Esophagus squamous epithelium (tissue), 5 donors: ENCODE data around the gene RTL1. TPM values are rescaled to one million over a fixed set of nuclear protein-coding genes. Genes with fewer than 3 reads are reported as not detected.

Source experiments
- DNase-seq: peaks from one replicate; lab custom pipeline; 2025; lab: John Stamatoyannopoulos, UW
- H3K27ac ChIP-seq, 4 donors: fragments of 200-600 bp; sonication (generic); one replicate each; pipeline ENCODE4 v1.5.1; 2016 to 2019; ENCODE audit warnings: mild to moderate bottlenecking in 1 of 4
- H3K27me3 ChIP-seq, 4 donors: fragments of 200-600 bp; sonication (generic); 1 replicate in 3 of 4; 2 replicates in 1 of 4; pipeline versions ENCODE4 v1.5.1 to v1.6.0; 2017 to 2021; ENCODE audit warnings: antibody characterized with exemption in 1 of 4
- H3K36me3 ChIP-seq, 3 donors: fragments of 200-600 bp; sonication (generic); one replicate each; pipeline ENCODE4 v1.5.1; 2016 to 2019
- H3K4me1 ChIP-seq, 3 donors: fragments of 200-600 bp; sonication (generic); one replicate each; pipeline ENCODE4 v1.5.1; 2017 to 2019
- H3K4me3 ChIP-seq, 4 donors: fragments of 200-600 bp; sonication (generic); 1 replicate in 3 of 4; 2 replicates in 1 of 4; pipeline ENCODE4 v1.5.1; 2016 to 2019; ENCODE audit warnings: mild to moderate bottlenecking in 2 of 4, moderate library complexity in 1 of 4
- H3K9me3 ChIP-seq, 3 donors: fragments of 200-600 bp; sonication (generic); one replicate each; pipeline ENCODE4 v1.5.1; 2016 to 2019
- CTCF ChIP-seq, 6 experiments: fragments of 450-650 bp in 4 of 6; fragments of 200-600 bp in 2 of 6; sonication (generic) in 2 of 6; IDR thresholded peaks; one replicate each; pipeline ENCODE4 v1.5.1; 2016 to 2019; ENCODE audit warnings: antibody characterized with exemption in 6 of 6, mild to moderate bottlenecking in 4 of 6, moderate library complexity in 4 of 6
- POLR2A ChIP-seq, 4 donors: fragments of 450-650 bp; IDR thresholded peaks; one replicate each; pipeline ENCODE4 v1.6.1; 2017; ENCODE audit warnings: antibody characterized with exemption in 4 of 4, mild to moderate bottlenecking in 4 of 4, moderate library complexity in 3 of 4
- WGBS, 2 donors: methylation state at CpG; one replicate each; pipeline ENCODE4 v1.1.5; 2018; 5-methylcytosine and 5-hydroxymethylcytosine counted together
- intact Hi-C: fragments of 100-400 bp; cut with DNase I; formaldehyde crosslinking; loops from one replicate; pipeline ENCODE4 v1.15.0; 2022
- total RNA-seq, 4 donors: library from RNA; depleted of rRNA; stranded (reverse); fragments of >200 nt; gene quantifications; one replicate each; pipeline ENCODE4 v1.1.0, GENCODE V29; 2016
- donor health status: DM: yes; HTN: yes; CAD: no.

The RTL1 gene
- total RNA-seq, 4 donors from 2014 or later: not detected

- intact Hi-C loops: no loop called here
- TF ChIP-seq CTCF (IDR thresholded peaks at IDR 0.05) (no peak), POLR2A (IDR thresholded peaks at IDR 0.05) (no peak)
- Histone ChIP-seq H3K27me3 (peaks cover 0 to 4% (median 0%) of the 10 kb centered on the region in 4 donors), H3K4me3 (no peak overlapping the region), H3K27ac (no peak overlapping the region), H3K4me1 (no peaks in the 10 kb centered on the region), H3K36me3 (no peaks in the 10 kb centered on the region), H3K9me3 (no peaks in the 10 kb centered on the region)
- DNase-seq: no peak
- 42 to 65% methylated on average over 9 of the region's 9 CpGs for WGBS, 2 donors
Observed at GRCh38 chr14:100864960-100865681, 38.4 kb downstream of the RTL1 start.

- no peak overlapping the region for H3K4me3 ChIP-seq
- no peaks in the 10 kb centered on the region for H3K9me3 ChIP-seq
- 64 to 86% methylated on average over 3 to 6 of the region's 10 CpGs for WGBS, 2 donors
- no peaks in the 10 kb centered on the region for H3K4me1 ChIP-seq
- peaks cover 0 to 11% (median 0%) of the 10 kb centered on the region in 4 donors for H3K27me3 ChIP-seq
- DNase-seq: no peak
- H3K27ac ChIP-seq: no peak overlapping the region
- intact Hi-C loops: no loop called here
- H3K36me3 ChIP-seq: no peaks in the 10 kb centered on the region
- TF ChIP-seq CTCF (IDR thresholded peaks at IDR 0.05) (no peak), POLR2A (IDR thresholded peaks at IDR 0.05) (no peak)
Observed at GRCh38 chr14:100864206-100864605, 39.3 kb downstream of the RTL1 start.

- TF ChIP-seq CTCF (IDR thresholded peaks at IDR 0.05) (no peak), POLR2A (IDR thresholded peaks at IDR 0.05) (no peak)
- DNase-seq: no peak
- Histone ChIP-seq H3K27me3 (peaks cover 0 to 20% (median 0%) of the 10 kb centered on the region in 4 donors), H3K36me3 (no peaks in the 10 kb centered on the region), H3K27ac (no peak overlapping the region), H3K4me3 (no peak overlapping the region), H3K9me3 (no peaks in the 10 kb centered on the region), H3K4me1 (peaks cover 0 to 9% (median 0%) of the 10 kb centered on the region in 3 donors)
- WGBS, 2 donors: 86 to 100% methylated on average over 2 of the region's 2 CpGs
- intact Hi-C loops: no loop called here
Observed at GRCh38 chr14:100862793-100863192, 40.7 kb downstream of the RTL1 start.

- Histone ChIP-seq H3K36me3 (no peaks in the 10 kb centered on the region), H3K4me3 (no peak overlapping the region), H3K27me3 (peaks cover 0 to 24% (median 0%) of the 10 kb centered on the region in 4 donors), H3K27ac (no peak overlapping the region), H3K4me1 (peaks cover 0 to 9% (median 0%) of the 10 kb centered on the region in 3 donors), H3K9me3 (no peaks in the 10 kb centered on the region)
- TF ChIP-seq POLR2A (IDR thresholded peaks at IDR 0.05) (no peak), CTCF (IDR thresholded peaks at IDR 0.05) (no peak)
- DNase-seq: no peak
- intact Hi-C loops: no loop called here
- WGBS, 2 donors: 62 to 73% methylated on average over 2 to 3 of the region's 3 CpGs
Observed at GRCh38 chr14:100862277-100862676, 41.2 kb downstream of the RTL1 start.

- intact Hi-C loops: no loop called here
- 81 to 93% methylated on average over 2 of the region's 2 CpGs for WGBS, 2 donors
Observed at GRCh38 chr14:100861937-100862247, 41.6 kb downstream of the RTL1 start.

More at GRCh38 chr14:100861937-100862247, 41.6 kb downstream of the RTL1 start:
- H3K4me1 ChIP-seq: peaks cover 0 to 9% (median 0%) of the 10 kb centered on the region in 3 donors
- H3K27me3 ChIP-seq: peaks cover 0 to 24% (median 0%) of the 10 kb centered on the region in 4 donors
- no peaks in the 10 kb centered on the region for H3K9me3 ChIP-seq
- no peaks in the 10 kb centered on the region for H3K36me3 ChIP-seq
- no peak for DNase-seq
- TF ChIP-seq POLR2A (IDR thresholded peaks at IDR 0.05): no peak
- no peak for TF ChIP-seq CTCF (IDR thresholded peaks at IDR 0.05)
- H3K4me3 ChIP-seq: no peak overlapping the region
- H3K27ac ChIP-seq: no peak overlapping the region
